Measurements from ENCODE around the gene UBAP1.
"Not testable (repeated sequence)": the region's sequence is repeated elsewhere in the genome, so short reads cannot be mapped to it uniquely, and the experiment has no call there.

The UBAP1 gene

DNA sequence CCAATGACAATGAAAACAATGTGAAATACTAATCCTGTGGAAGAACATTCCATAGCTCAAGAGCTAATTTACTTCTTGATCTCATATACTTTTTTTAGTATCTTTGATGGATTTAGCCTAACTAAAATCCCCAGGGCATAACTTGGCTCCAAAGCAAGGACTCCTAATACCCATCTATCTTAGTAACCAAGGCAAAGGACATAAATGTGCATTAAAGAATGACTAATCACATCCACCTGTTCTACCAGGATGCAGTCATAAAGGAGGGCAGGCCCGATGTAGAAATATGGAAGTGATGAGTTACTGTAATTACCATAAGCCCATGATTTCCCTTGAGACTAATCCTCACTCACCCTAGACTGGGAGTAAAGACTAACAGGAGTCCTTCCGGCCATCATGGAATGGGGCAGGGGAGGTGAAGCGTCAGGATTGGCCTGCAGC is 93.3 kb downstream of the UBAP1 start:
- DNase-seq: no peak

DNA sequence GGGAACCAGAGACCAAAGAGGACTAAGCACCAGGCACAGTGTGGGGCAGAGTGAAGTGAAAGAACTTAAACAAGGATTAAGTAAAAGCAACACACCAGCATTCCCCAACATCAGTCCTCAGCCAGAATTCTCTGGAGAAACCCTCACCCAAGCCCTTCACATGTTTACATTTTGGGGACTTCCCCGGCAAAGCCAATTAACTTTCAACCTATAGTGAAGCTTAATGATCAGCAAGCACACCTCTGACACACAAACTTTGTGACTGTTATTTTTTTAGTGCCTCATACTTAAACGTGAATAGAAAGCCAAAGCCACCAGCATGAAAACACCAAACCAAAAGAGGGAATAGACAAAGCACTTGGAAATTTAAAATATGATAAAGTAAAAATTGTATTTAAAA is 94.7 kb downstream of the UBAP1 start:
- not testable (repeated sequence) for DNase-seq

DNA sequence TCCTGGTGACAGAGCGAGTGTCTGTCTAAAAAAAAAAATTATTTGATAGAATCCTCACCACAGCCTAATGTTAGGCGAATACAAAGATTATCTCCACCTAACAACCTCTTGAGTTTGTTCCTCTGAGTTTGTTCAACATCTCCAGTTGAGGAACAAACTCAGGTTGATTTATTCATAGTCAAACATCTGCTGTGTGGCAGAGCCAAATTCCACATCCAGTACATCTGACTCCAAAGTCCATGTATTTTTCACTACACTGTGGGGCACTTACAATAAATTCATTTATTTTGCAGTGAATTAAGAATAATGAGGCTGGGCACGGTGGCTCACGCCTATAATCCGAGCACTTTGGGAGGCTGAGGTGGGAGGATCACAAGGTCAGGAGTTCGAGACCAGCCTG is 97.0 kb downstream of the UBAP1 start:
- no peak for DNase-seq

DNA sequence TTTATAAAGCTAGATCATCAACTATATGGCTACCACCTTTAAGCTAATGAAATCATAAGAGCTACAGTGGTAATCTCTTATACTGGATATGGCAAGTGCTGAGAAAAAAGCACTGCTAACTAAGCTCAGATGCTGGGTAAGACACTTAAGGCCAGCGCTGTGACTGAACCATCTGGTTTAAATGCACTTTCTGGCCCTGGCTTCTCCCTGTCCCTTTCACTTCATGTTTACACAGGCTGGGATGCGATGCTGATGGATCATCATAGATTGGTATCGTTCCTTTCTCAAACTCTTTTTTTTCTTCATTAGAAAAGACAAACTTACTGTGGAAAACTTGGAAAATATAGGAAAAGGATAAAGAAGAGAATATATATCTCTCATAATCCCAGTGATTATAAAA is 97.9 kb downstream of the UBAP1 start:
- DNase-seq: no peak

DNA sequence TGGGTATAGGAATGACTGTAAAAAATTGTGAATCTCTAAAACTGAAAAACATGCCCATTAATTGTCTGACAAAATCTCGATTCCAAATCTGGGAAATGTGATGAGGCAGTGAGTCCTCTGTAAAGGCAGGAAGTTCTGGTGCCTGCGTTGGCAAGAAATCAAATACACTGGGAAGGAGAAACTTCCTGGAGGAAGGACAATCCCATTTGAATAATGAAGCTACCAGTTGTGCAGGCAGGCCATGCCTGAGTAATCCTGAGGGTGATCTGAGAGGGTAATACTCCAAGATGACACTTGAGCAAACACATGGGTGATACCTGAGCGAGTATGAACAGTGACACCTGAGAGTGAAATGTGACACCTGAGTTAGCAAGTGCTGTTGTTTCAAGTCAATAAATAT is 100.6 kb downstream of the UBAP1 start:
- no peak for DNase-seq

DNA sequence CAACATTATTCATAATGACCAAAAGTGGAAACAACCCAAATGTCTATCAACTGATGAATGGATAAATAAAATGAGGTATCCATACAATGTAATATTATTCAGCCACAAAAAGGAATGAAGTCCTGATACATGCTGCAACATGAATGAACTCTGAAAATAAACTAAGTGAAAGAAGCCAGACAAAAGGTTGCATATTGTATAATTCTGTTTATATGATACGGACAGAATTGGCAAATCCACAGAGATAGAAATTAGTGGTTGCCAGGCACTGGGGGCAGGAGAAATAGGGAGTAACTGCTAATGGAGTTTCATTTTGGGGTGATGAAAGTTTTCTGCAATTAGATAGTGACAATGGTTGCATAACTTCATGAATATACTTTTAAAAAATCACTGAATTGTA is 103.3 kb downstream of the UBAP1 start:
- DNase-seq: no peak

DNA sequence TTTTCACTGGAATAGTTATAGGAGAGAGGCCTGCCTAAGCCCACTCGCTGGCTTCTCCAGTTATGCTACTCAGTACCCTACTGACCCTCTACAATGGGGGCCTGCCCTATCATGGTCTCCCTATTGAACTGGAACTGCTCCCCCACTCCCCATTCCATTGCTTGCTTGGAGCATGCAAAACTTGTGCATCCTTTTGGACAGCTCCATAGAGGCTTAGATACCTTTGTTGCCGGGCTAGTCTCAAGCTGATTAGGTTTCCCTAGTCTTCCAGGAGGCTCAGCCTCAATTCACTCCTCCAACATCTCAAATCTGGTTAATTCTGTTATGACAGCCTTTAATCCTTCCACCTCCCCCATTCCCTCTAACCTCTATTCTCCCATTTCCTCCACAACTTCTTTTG is 110.3 kb downstream of the UBAP1 start:
- no peak for DNase-seq

DNA sequence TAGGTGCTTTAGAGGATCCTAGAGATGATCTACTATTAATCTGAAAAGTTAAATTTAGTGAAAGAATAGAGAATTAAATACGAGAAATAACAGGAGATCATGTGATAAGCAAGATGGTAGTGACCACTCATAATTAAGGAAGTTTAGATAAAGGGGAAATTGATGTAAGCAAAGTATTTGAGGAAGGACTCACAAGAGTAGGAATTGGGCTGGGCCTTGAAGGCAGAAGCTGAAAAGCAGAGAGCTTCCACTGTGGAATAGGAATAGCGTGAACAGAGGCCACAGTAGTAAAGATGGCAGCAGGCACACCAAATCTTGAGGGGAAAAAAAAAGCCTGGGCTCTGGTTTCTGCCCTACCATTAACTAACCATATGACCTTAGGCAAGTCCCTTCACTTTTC is 112.2 kb downstream of the UBAP1 start:
- no peak for DNase-seq

DNA sequence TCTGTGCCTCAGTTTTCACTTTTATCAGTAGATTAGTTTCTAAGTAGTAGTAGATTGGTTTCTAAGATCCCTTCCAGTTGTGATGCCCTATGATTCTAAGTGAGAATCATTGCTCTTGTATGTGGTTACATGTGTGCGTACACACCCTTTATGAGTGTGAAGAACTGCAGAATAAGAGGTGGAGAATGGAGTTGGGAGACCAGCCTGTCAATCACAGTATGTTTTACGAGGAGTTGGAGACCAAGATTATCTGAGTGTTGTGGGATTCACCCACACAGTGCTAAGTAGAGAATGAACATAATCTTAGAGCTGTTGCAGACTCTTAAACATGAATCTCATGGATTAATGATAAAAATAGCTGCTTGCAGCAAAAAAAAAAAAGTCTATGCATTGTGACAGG is 112.6 kb downstream of the UBAP1 start:
- no peak for DNase-seq

DNA sequence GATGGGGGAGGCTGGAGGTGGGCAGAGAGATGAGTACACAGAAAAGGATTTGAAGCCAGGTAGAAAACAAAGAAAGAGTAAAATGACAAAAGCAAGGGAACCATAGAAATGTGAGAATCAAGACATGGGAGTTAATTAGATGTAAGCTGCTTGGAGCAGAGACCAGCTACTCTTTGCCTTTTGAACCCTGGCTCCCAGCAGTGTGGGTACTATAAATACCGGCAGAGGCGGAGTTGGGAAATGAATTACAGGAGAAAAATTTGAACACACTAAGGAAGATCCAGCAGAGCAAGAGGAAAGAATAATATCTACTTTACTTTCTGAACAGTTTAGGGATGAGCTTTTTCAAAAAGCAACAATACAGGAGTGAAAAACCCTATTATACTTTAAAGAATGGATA is 113.7 kb downstream of the UBAP1 start:
- DNase-seq: no peak

DNA sequence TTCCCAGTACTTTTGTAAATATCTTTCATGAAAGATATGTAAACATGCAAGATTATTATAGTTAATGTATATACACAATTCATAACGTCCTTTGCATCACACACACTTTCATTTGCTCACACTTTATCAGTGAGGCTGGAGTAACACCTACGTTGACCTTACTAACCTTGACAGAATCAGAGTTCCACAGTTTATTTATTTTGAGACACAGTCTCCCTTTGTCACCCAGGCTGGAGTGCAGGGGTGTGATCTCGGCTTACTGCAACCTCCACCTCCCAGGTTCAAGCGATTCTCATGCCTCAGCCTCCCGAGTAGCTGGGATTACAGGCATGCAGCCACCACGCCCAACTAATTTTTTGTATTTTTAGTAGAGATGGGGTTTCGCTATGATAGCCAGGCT is 122.2 kb downstream of the UBAP1 start:
- DNase-seq: not testable (repeated sequence)
